WTC11 (cell line): ENCODE data around the gene TMCO1. TPM values are rescaled to one million over a fixed set of nuclear protein-coding genes. Genes with fewer than 3 reads are reported as not detected.

Source experiments
- ATAC-seq: fragments of 200-7000 bp; cut with Tn5 transposase; 2 replicates; pipeline ENCODE4 v1.10.0; 2021; ENCODE audit warnings: mild to moderate bottlenecking, moderate library complexity
- CTCF ChIA-PET: fragments of 300-600 bp; sonication (Branson Sonifier 250); formaldehyde crosslinking; loops from one replicate; lab custom pipeline; 2021; ENCODE audit warnings: antibody characterized with exemption; lab: Charles Lee
- POLR2A ChIA-PET: fragments of 350-600 bp; sonication (Branson Sonifier 250); formaldehyde crosslinking; loops from one replicate; lab custom pipeline; 2021; ENCODE audit warnings: antibody characterized with exemption; lab: Charles Lee
- DNase-seq: peaks from one replicate; pipeline ENCODE4 v3.0.0; 2021; ENCODE audit warnings: low spot score
- H3K27ac Mint-ChIP-seq: 2 replicates; pipeline ENCODE4 v1.8.0; 2021; ENCODE audit warnings: mixed read lengths
- H3K27me3 Mint-ChIP-seq: 2 replicates; pipeline ENCODE4 v1.8.0; 2021; ENCODE audit warnings: low read depth, mild to moderate bottlenecking, moderate library complexity, mixed read lengths
- H3K36me3 Mint-ChIP-seq: 2 replicates; pipeline ENCODE4 v1.8.0; 2021; ENCODE audit warnings: mixed read lengths
- H3K4me1 Mint-ChIP-seq: 2 replicates; pipeline ENCODE4 v1.8.0; 2022; ENCODE audit warnings: mixed read lengths
- H3K4me3 Mint-ChIP-seq: 2 replicates; pipeline ENCODE4 v1.8.0; 2021; ENCODE audit warnings: mild to moderate bottlenecking, moderate library complexity, mixed read lengths
- H3K9me3 Mint-ChIP-seq: 2 replicates; pipeline ENCODE4 v1.8.0; 2021; ENCODE audit warnings: mixed read lengths
- ETV6 ChIP-seq: sonication (generic); formaldehyde crosslinking; IDR thresholded peaks from 2 replicates; pipeline ENCODE4 v1.8.1; 2022; ENCODE audit warnings: mild to moderate bottlenecking, missing genetic modification reagents
- FOXP1 ChIP-seq: sonication (generic); formaldehyde crosslinking; IDR thresholded peaks from 2 replicates; pipeline ENCODE4 v1.8.0; 2022; ENCODE audit warnings: missing genetic modification reagents, mild to moderate bottlenecking, moderate library complexity, borderline replicate concordance
- NFYB ChIP-seq: sonication (generic); formaldehyde crosslinking; conservative IDR thresholded peaks from 2 replicates; pipeline ENCODE4 v1.8.0; 2022; ENCODE audit warnings: low read depth, missing genetic modification reagents
- PRRX2 ChIP-seq: fragments of 250-450 bp; sonication (Bioruptor Pico); IDR thresholded peaks from 2 replicates; pipeline ENCODE4 v1.8.0; 2021; ENCODE audit warnings: mild to moderate bottlenecking
- SMAD3 ChIP-seq: sonication (generic); formaldehyde crosslinking; IDR thresholded peaks from 2 replicates; pipeline ENCODE4 v1.8.0; 2022; ENCODE audit warnings: missing genetic modification reagents, mild to moderate bottlenecking, borderline replicate concordance
- SOX15 ChIP-seq: fragments of 250-450 bp; sonication (Bioruptor Pico); IDR thresholded peaks from 2 replicates; pipeline ENCODE4 v1.9.0; 2021; ENCODE audit warnings: mild to moderate bottlenecking
- TEAD1 ChIP-seq: sonication (generic); formaldehyde crosslinking; IDR thresholded peaks from 2 replicates; pipeline ENCODE4 v1.8.0; 2022; ENCODE audit warnings: mild to moderate bottlenecking, missing genetic modification reagents
- ZNF121 ChIP-seq: sonication (generic); formaldehyde crosslinking; IDR thresholded peaks from 2 replicates; pipeline ENCODE4 v1.8.0; 2023; ENCODE audit warnings: missing genetic modification reagents
- ZNF317 ChIP-seq: sonication (generic); formaldehyde crosslinking; IDR thresholded peaks from 2 replicates; pipeline ENCODE4 v1.8.1; 2023; ENCODE audit warnings: low read depth, mild to moderate bottlenecking, moderate library complexity, missing genetic modification reagents, borderline replicate concordance
- ZNF416 ChIP-seq: fragments of 250-450 bp; sonication (Bioruptor Pico); IDR thresholded peaks from 2 replicates; pipeline ENCODE4 v1.9.0; 2021; ENCODE audit warnings: mild to moderate bottlenecking, inconsistent platforms
- ZNF423 ChIP-seq: fragments of 250-450 bp; sonication (Bioruptor Pico); IDR thresholded peaks from 2 replicates; pipeline ENCODE4 v2.1.2; 2022; ENCODE audit warnings: mild to moderate bottlenecking, moderate library complexity
- total RNA-seq: library from RNA; stranded (reverse); gene quantifications from 3 replicates; pipeline ENCODE4 v1.2.3, GENCODE V29; 2021
- TF ChIP-seq, protein P1 (sequence below): sonication (generic); formaldehyde crosslinking; IDR thresholded peaks from 2 replicates; pipeline ENCODE4 v1.8.1; 2023; ENCODE audit warnings: mild to moderate bottlenecking, missing genetic modification reagents, moderate library complexity
- TF ChIP-seq, protein P2 (sequence below): sonication (generic); formaldehyde crosslinking; IDR thresholded peaks from 2 replicates; pipeline ENCODE4 v1.8.1; 2023; ENCODE audit warnings: mild to moderate bottlenecking, missing genetic modification reagents
- TF ChIP-seq, protein P3 (sequence below): fragments of 250-450 bp; sonication (Bioruptor Pico); IDR thresholded peaks from 2 replicates; pipeline ENCODE4 v1.9.0; 2021; ENCODE audit warnings: moderate library complexity, mild to moderate bottlenecking, inconsistent platforms, borderline replicate concordance
- TF ChIP-seq, protein P4 (sequence below): fragments of 250-450 bp; sonication (Bioruptor Pico); IDR thresholded peaks from 2 replicates; pipeline ENCODE4 v1.8.0; 2021; ENCODE audit warnings: mild to moderate bottlenecking
- TF ChIP-seq, protein P5 (sequence below): fragments of 250-450 bp; sonication (Bioruptor Pico); IDR thresholded peaks from 2 replicates; pipeline ENCODE4 v2.1.2; 2022; ENCODE audit warnings: mild to moderate bottlenecking, moderate library complexity
- TF ChIP-seq, protein P6 (sequence below): fragments of 250-450 bp; sonication (Bioruptor Pico); IDR thresholded peaks from 2 replicates; pipeline ENCODE4 v1.9.0; 2021; ENCODE audit warnings: mild to moderate bottlenecking

Gene TMCO1
- total RNA-seq, 1 experiment from 2014 or later = 52.8 TPM

DNA sequence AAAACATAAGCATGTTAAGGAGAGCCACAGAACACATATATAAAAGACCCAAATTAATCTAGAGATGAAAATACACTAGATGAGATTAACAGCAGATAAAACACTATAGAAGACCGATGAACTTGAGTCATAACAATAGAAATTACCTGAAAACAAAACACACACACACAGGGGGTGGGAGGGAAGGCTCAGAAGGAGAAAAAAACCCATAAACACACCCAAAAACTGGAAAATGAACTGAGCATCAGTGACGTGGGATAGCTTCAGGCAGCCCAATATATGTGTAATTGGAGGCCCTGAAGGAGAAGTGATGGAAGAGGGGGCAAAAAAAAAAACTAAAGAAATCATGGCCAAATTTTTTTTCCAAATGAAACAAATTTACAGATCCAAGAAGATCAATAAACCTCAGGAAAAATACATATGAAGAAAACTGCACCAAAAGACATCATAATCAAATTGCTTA is 81.7 kb downstream of the TMCO1 start:
- H3K4me1 Mint-ChIP-seq = peaks cover 12% of the 10 kb centered on the region
- DNase-seq = no peak
- CTCF ChIA-PET = interaction anchor here (1.0 to 1.4 kb wide), 4 partner anchors 11 to 227 kb away, joined by 3 to 15 read pairs (median 3); partner anchors contain the start of gene ALDH9A1
- peaks cover 26% of the 10 kb centered on the region for H3K9me3 Mint-ChIP-seq
- H3K36me3 Mint-ChIP-seq = peaks cover 48% of the 10 kb centered on the region
- TF ChIP-seq, protein P1, sequence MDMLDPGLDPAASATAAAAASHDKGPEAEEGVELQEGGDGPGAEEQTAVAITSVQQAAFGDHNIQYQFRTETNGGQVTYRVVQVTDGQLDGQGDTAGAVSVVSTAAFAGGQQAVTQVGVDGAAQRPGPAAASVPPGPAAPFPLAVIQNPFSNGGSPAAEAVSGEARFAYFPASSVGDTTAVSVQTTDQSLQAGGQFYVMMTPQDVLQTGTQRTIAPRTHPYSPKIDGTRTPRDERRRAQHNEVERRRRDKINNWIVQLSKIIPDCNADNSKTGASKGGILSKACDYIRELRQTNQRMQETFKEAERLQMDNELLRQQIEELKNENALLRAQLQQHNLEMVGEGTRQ (CRISPR knock-in tag) = no peak
- TF ChIP-seq, protein P2, sequence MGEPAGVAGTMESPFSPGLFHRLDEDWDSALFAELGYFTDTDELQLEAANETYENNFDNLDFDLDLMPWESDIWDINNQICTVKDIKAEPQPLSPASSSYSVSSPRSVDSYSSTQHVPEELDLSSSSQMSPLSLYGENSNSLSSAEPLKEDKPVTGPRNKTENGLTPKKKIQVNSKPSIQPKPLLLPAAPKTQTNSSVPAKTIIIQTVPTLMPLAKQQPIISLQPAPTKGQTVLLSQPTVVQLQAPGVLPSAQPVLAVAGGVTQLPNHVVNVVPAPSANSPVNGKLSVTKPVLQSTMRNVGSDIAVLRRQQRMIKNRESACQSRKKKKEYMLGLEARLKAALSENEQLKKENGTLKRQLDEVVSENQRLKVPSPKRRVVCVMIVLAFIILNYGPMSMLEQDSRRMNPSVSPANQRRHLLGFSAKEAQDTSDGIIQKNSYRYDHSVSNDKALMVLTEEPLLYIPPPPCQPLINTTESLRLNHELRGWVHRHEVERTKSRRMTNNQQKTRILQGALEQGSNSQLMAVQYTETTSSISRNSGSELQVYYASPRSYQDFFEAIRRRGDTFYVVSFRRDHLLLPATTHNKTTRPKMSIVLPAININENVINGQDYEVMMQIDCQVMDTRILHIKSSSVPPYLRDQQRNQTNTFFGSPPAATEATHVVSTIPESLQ (CRISPR knock-in tag) = no peak
- TF ChIP-seq, protein P3, sequence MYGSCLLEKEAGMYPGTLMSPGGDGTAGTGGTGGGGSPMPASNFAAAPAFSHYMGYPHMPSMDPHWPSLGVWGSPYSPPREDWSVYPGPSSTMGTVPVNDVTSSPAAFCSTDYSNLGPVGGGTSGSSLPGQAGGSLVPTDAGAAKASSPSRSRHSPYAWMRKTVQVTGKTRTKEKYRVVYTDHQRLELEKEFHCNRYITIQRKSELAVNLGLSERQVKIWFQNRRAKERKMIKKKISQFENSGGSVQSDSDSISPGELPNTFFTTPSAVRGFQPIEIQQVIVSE (CRISPR knock-in tag) = no peak
- no peak for TF ChIP-seq ETV6
- no peak for TF ChIP-seq SOX15 (CRISPR knock-in tag)
- TF ChIP-seq PRRX2 = no peak
- TF ChIP-seq, protein P4, sequence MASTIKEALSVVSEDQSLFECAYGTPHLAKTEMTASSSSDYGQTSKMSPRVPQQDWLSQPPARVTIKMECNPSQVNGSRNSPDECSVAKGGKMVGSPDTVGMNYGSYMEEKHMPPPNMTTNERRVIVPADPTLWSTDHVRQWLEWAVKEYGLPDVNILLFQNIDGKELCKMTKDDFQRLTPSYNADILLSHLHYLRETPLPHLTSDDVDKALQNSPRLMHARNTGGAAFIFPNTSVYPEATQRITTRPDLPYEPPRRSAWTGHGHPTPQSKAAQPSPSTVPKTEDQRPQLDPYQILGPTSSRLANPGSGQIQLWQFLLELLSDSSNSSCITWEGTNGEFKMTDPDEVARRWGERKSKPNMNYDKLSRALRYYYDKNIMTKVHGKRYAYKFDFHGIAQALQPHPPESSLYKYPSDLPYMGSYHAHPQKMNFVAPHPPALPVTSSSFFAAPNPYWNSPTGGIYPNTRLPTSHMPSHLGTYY = no peak
- TF ChIP-seq, protein P5, sequence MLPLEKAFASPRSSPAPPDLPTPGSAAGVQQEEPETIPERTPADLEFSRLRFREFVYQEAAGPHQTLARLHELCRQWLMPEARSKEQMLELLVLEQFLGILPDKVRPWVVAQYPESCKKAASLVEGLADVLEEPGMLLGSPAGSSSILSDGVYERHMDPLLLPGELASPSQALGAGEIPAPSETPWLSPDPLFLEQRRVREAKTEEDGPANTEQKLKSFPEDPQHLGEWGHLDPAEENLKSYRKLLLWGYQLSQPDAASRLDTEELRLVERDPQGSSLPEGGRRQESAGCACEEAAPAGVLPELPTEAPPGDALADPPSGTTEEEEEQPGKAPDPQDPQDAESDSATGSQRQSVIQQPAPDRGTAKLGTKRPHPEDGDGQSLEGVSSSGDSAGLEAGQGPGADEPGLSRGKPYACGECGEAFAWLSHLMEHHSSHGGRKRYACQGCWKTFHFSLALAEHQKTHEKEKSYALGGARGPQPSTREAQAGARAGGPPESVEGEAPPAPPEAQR = no peak
- no peak for TF ChIP-seq SMAD3 (CRISPR knock-in tag)
- TF ChIP-seq, protein P6, sequence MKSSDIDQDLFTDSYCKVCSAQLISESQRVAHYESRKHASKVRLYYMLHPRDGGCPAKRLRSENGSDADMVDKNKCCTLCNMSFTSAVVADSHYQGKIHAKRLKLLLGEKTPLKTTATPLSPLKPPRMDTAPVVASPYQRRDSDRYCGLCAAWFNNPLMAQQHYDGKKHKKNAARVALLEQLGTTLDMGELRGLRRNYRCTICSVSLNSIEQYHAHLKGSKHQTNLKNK (CRISPR knock-in tag) = no peak
- no peak for TF ChIP-seq TEAD1 (CRISPR knock-in tag)
- no peak for TF ChIP-seq ZNF423 (CRISPR knock-in tag)
- TF ChIP-seq ZNF121 (CRISPR knock-in tag) = no peak
- TF ChIP-seq FOXP1 (CRISPR knock-in tag) = no peak
- TF ChIP-seq, all 79 proteins: peak for 0
- no peaks in the 10 kb centered on the region for H3K27me3 Mint-ChIP-seq
- H3K4me3 Mint-ChIP-seq = no peak overlapping the region
- H3K27ac Mint-ChIP-seq = no peak overlapping the region
- no peak for ATAC-seq
- POLR2A ChIA-PET = no interaction called here

DNA sequence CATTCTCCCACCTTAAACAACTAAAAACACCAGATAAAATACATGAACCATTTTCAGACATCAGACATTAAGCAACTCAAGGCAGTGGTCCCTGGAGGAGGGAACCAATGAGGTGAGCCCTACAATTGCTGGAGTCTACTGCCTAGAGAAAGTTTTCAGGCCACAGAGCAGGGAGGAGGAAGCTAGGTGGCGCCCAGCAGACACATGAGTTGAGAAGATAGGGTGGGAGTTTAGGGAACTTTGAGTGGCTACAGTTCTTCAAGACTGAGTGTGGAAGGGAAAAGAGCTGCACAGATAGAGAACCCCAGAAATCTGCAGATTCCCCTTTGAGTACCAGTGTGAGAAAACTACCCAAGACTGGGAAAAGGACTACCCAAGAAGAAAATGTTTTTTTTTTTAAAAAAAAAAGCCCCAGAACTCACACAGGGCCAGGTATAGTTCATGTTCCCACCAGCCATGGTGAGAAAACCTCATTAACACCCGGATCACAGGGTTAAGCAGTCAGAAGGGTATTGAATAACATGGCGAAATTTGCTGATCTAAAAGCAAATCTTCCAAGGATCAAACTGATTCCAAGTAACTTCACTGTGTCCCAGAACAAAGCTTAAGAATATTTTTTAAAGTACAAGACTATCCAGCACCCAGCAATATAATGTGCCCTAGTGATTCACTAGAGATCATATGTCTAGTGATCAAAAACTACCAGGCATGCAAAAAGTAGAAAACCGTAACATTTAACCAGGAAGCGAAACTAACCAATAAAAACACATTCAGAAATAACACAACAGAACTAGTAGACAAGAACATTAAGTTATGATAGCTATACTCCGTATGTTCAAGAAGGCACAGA is 82.3 kb downstream of the TMCO1 start:
- no peak for TF ChIP-seq ZNF121 (CRISPR knock-in tag)
- TF ChIP-seq NFYB = no peak
- TF ChIP-seq ZNF317 = no peak
- TF ChIP-seq ZNF416 (CRISPR knock-in tag) = no peak
- Mint-ChIP-seq H3K36me3 (peaks cover 44% of the 10 kb centered on the region), H3K9me3 (peaks cover 19% of the 10 kb centered on the region), H3K27me3 (no peaks in the 10 kb centered on the region), H3K4me3 (no peak overlapping the region), H3K27ac (peak overlapping the region; percentile 37), H3K4me1 (peaks cover 12% of the 10 kb centered on the region)
- peak; percentile 88 for ATAC-seq
- peak; percentile 26 for DNase-seq
- POLR2A ChIA-PET = no interaction called here
- CTCF ChIA-PET = interaction anchor here (0.6 to 1.4 kb wide), 11 partner anchors 10 to 437 kb away, joined by 3 to 15 read pairs (median 3); partner anchors contain the start of gene ALDH9A1
